ENCODE measurements around the gene SPAAR.
"Not testable (repeated sequence)": the region's sequence is repeated elsewhere in the genome, so short reads cannot be mapped to it uniquely, and the experiment has no call there.

Gene SPAAR

GRCh38 chr9:35933550-35934067 lies 24.3 kb downstream of the SPAAR start:
- Histone ChIP-seq H3K9ac (no peak overlapping the region), H3K27me3 (ENCODE audit: control insufficient read depth, insufficient read depth, low read length) (no peaks in the 10 kb centered on the region), H3K27ac (no peak overlapping the region), H3K4me2 (ENCODE audit: low read length) (no peak overlapping the region), H3K4me3 (ENCODE audit: low read depth, low read length) (no peak overlapping the region), H3K79me2 (no peaks in the 10 kb centered on the region), H3K9me3 (ENCODE audit: control insufficient read depth, low read length) (no peaks in the 10 kb centered on the region), H3K36me3 (ENCODE audit: control insufficient read depth, insufficient read depth, low read length) (no peaks in the 10 kb centered on the region), H2AFZ (no peak overlapping the region), H3K4me1 (no peaks in the 10 kb centered on the region)
- no peak for TF ChIP-seq CTCF (IDR thresholded peaks at IDR 0.05)

GRCh38 chr9:35934069-35934468 lies 24.8 kb downstream of the SPAAR start:
- not testable (repeated sequence) for H3K4me2 ChIP-seq (ENCODE audit: low read length); H2AFZ ChIP-seq; H3K79me2 ChIP-seq; H3K27ac ChIP-seq; H3K27me3 ChIP-seq (ENCODE audit: control insufficient read depth, insufficient read depth, low read length); H3K4me1 ChIP-seq; H3K4me3 ChIP-seq (ENCODE audit: low read depth, low read length); H3K9me3 ChIP-seq (ENCODE audit: control insufficient read depth, low read length); H3K36me3 ChIP-seq (ENCODE audit: control insufficient read depth, insufficient read depth, low read length); H3K9ac ChIP-seq

DNA sequence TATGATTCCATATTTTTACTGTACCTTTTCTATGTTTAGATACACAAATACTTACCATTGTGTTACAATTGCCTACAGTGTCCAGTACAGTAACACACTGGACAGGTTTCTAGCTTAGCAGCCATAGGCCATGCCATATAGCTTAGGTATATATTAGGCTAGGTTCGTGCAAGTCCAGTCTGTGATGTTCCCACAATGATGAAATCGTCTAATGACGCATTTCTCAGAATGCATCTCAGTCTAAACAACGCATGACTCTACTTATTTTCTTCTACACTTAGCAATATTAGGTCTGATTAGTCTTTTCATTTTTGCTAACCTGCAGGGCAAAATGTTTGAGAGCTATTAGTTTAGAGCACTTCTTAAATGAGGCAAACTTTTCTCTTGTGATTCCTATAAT lies 26.0 kb downstream of the SPAAR start:
- H3K79me2 ChIP-seq = no peaks in the 10 kb centered on the region
- no peak overlapping the region for H3K4me2 ChIP-seq (ENCODE audit: low read length)
- H3K4me3 ChIP-seq (ENCODE audit: low read depth, low read length) = no peak overlapping the region
- no peak overlapping the region for H3K27ac ChIP-seq
- no peak overlapping the region for H3K9ac ChIP-seq
- H2AFZ ChIP-seq = no peak overlapping the region
- no peaks in the 10 kb centered on the region for H3K9me3 ChIP-seq (ENCODE audit: control insufficient read depth, low read length)
- no peaks in the 10 kb centered on the region for H3K27me3 ChIP-seq (ENCODE audit: control insufficient read depth, insufficient read depth, low read length)
- no peaks in the 10 kb centered on the region for H3K4me1 ChIP-seq
- no peaks in the 10 kb centered on the region for H3K36me3 ChIP-seq (ENCODE audit: control insufficient read depth, insufficient read depth, low read length)
- no peak for TF ChIP-seq CTCF (IDR thresholded peaks at IDR 0.05)

DNA sequence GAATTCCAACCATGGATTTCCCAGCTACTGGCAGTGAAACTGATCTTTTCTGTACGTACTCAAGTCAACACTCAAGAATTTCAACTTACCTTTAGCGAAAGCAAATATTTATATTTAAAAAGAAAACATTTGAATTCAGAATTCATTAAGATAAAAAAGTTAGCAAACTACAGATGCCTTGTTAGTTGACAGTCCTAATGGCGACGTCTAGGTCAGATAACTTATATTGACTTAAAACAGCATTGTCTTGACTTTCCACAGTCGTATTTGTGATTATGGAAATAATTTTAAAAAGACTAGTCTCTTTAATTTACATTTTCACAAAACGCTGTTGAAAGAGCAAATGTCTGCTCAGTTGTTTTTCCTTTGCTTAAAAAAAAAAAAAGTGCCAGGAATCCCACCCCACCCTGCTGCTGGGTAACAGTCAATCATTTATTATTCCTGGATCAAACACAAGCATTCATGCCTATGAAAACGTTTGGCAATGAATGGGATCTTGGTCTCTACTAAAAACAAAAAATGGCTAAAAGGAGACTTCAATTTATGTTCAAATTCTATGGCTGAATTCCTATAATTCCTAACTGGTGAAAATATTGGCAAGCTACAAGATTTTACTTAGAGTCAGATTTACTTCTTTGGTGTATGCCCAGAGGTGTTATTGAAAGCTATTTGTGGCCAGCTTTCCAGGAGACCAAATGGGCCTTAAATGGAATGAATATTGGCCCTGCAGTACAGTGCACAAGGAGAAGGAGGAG lies 26.6 kb downstream of the SPAAR start:
- no peak overlapping the region for H3K4me3 ChIP-seq (ENCODE audit: low read depth, low read length)
- no peaks in the 10 kb centered on the region for H3K4me1 ChIP-seq
- no peak overlapping the region for H3K9ac ChIP-seq
- no peak overlapping the region for H3K27ac ChIP-seq
- H3K36me3 ChIP-seq (ENCODE audit: control insufficient read depth, insufficient read depth, low read length) = no peaks in the 10 kb centered on the region
- H3K9me3 ChIP-seq (ENCODE audit: control insufficient read depth, low read length) = no peaks in the 10 kb centered on the region
- no peak for TF ChIP-seq CTCF (IDR thresholded peaks at IDR 0.05)
- H2AFZ ChIP-seq = no peak overlapping the region
- no peaks in the 10 kb centered on the region for H3K27me3 ChIP-seq (ENCODE audit: control insufficient read depth, insufficient read depth, low read length)
- no peak overlapping the region for H3K4me2 ChIP-seq (ENCODE audit: low read length)
- no peaks in the 10 kb centered on the region for H3K79me2 ChIP-seq

DNA sequence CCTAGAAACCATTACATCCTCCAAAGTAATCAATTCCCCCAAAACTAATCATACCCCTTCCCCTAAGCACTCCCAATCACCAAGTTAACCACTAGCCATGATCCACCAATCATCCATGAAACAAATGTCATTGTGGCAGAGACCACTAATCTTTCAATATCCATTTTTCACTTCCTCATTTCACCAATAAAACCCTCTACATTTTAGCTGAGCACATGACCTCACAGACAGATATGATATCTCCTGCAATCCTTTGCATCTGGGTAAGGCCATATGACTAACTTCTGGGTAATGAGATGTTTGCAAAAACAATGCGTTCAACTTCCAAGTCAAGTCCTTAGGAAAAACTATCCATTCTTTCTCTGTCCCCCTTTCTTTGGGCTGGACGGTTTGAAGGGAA lies 27.9 kb downstream of the SPAAR start:
- no peak overlapping the region for H2AFZ ChIP-seq
- H3K27ac ChIP-seq = no peak overlapping the region

More for the DNA sequence above, 27.9 kb downstream of the SPAAR start:
- H3K9ac ChIP-seq = no peak overlapping the region
- no peak overlapping the region for H3K4me3 ChIP-seq (ENCODE audit: low read depth, low read length)
- H3K36me3 ChIP-seq (ENCODE audit: control insufficient read depth, insufficient read depth, low read length) = no peaks in the 10 kb centered on the region
- H3K9me3 ChIP-seq (ENCODE audit: control insufficient read depth, low read length) = no peaks in the 10 kb centered on the region
- H3K27me3 ChIP-seq (ENCODE audit: control insufficient read depth, insufficient read depth, low read length) = no peaks in the 10 kb centered on the region
- H3K4me1 ChIP-seq = no peaks in the 10 kb centered on the region
- no peak for TF ChIP-seq CTCF (IDR thresholded peaks at IDR 0.05)
- H3K4me2 ChIP-seq (ENCODE audit: low read length) = no peak overlapping the region
- H3K79me2 ChIP-seq = no peaks in the 10 kb centered on the region
